GM23338 (cell line): ENCODE data around the gene PLXNB2.

ENCODE experiments used
- CTCF ChIP-seq, 2 experiments: fragments of 200-600 bp in 1 of 2; sonication (generic) in 1 of 2; conservative IDR thresholded peaks; 2 replicates each; pipeline versions ENCODE4 v1.5.1 to v1.6.1; 2016 to 2017; ENCODE audit warnings: antibody characterized with exemption in 2 of 2, low read depth in 2 of 2, mild to moderate bottlenecking in 2 of 2, moderate library complexity in 1 of 2
- EZH2 ChIP-seq: fragments of 200-600 bp; sonication (generic); IDR thresholded peaks from one replicate; pipeline ENCODE4 v1.8.0; 2017; ENCODE audit warnings: antibody characterized with exemption, mild to moderate bottlenecking, low read depth; ENCODE audit not compliant: unreplicated experiment
- EZH2phosphoT487 ChIP-seq: fragments of 200-600 bp; sonication (generic); IDR thresholded peaks from one replicate; pipeline ENCODE4 v1.8.1; 2018; ENCODE audit warnings: antibody characterized with exemption; ENCODE audit not compliant: unreplicated experiment
- JUNB ChIP-seq: IDR thresholded peaks from one replicate; pipeline ENCODE4 v1.6.1; 2016; ENCODE audit warnings: antibody characterized with exemption; ENCODE audit not compliant: unreplicated experiment
- POLR2AphosphoS5 ChIP-seq: IDR thresholded peaks from 2 replicates; pipeline ENCODE4 v1.6.1; 2016; ENCODE audit warnings: antibody characterized with exemption, low read depth
- REST ChIP-seq: IDR thresholded peaks from one replicate; pipeline ENCODE4 v1.6.1; 2018; ENCODE audit warnings: antibody characterized with exemption; ENCODE audit not compliant: unreplicated experiment
- ZNF462 ChIP-seq: fragments of 250-450 bp; sonication (Bioruptor Pico); IDR thresholded peaks from 2 replicates; pipeline ENCODE4 v1.5.0; 2020; ENCODE audit warnings: mild to moderate bottlenecking, moderate library complexity

GRCh38 chr22:50257451-50258360 is 49.7 kb downstream of the PLXNB2 start:
- TF ChIP-seq CTCF (conservative IDR thresholded peaks at IDR 0.05; ENCODE audit: low read depth in 2 of 2) (no peak), EZH2 (no peak), POLR2AphosphoS5 (no peak), JUNB (no peak), REST (no peak), EZH2phosphoT487 (no peak), ZNF462 (CRISPR knock-in tag) (no peak)
